HL-60/S4 treated with retinoic acid at 250 ng/mL for 4 days and 3 days (cell line): ENCODE results near the gene KRT10.
"Not testable (repeated sequence)": the region's sequence is repeated elsewhere in the genome, so short reads cannot be mapped to it uniquely, and the experiment has no call there.

Source experiments
- in situ Hi-C: fragments of 300-500 bp; cut with MboI; formaldehyde crosslinking; loops from 2 replicates; pipeline ENCODE4 v1.7.0; 2022; ENCODE audit warnings: low sequenced_read_pairs

KRT10 gene

DNA sequence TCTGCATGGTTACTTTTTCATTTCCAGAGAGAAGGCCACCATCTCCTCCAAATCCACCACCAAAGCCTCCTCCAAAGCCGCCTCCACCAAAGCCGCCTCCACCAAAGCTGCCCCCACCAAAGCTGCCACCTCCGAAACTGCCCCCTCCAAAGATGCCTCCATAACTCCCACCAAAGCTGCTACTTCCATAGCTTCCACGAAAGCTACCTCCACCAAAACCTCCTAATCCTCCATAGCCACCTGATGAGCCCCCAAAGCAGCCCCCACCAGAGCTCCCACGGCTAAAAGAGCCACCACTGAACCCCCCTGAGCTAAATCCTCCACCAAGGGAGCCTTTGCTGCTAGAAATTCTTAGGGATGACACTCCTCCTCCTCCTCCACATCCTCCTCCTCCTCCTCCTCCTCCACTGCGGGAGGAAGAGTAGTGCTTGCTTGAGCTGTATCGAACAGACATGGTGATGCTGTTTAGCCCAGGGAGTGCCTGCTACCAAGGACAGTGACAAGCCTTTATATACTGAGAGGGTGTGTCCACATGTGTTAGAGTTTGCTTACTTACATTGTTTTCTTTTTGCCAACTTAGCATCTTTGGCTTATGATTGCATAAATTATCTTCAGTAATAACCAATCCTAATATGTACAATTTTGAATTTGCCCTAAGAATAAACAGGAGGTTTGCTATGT is at the start of gene KRT10:
KRT10 (minus strand) TSS at position 483 of the 681 bp plus-strand sequence; CDS start at position 454, 29 bp downstream.
- in situ Hi-C loops: no loop called here

DNA sequence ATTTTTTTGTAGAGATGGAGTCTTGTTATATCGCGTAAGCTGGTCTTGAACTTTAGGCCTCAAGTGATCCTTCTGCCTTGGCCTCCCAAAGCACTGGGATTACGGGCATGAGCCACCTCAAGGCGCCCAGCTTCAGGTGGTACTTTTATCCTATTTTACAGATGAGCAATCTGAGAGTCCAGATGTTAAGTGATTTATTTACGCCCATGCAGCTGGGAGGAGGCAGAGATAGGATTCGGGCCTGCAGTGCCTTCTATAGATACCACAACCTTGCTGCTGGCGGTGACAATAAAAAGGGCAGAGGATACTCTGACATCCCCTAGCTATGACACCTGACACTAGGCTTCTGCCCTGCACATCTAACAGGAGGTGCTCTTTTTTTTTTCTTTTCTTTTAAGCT is 48.9 kb upstream of the KRT10 start:
- in situ Hi-C loops: no loop called here

GRCh38 chr17:40870136-40870535 is 47.7 kb upstream of the KRT10 start:
- in situ Hi-C loops: no loop called here

DNA sequence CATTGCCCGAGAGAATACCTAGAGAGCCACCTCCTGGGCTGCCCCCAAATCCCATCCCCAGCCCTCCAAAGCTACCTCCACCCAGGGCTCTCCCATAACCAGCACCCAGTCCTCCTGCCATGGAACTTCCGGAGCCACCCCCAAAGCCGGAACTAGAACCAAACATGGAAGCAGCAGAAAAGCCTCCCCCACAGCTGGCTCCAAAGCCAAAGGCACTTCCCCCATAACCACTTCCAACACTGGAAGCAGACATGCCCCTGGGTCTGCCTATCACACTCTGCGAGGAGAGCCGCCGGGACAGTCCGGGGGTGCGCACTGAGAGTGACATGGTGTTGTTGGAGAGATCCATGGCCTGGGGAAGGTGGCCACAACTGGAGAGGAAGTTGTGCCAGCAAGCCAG is 44.4 kb upstream of the KRT10 start, which contains the start of gene KRT12:
KRT12 (minus strand) TSS at position 386 of the 400 bp plus-strand sequence; CDS start at position 349, 37 bp downstream.
- in situ Hi-C loops: no loop called here

DNA sequence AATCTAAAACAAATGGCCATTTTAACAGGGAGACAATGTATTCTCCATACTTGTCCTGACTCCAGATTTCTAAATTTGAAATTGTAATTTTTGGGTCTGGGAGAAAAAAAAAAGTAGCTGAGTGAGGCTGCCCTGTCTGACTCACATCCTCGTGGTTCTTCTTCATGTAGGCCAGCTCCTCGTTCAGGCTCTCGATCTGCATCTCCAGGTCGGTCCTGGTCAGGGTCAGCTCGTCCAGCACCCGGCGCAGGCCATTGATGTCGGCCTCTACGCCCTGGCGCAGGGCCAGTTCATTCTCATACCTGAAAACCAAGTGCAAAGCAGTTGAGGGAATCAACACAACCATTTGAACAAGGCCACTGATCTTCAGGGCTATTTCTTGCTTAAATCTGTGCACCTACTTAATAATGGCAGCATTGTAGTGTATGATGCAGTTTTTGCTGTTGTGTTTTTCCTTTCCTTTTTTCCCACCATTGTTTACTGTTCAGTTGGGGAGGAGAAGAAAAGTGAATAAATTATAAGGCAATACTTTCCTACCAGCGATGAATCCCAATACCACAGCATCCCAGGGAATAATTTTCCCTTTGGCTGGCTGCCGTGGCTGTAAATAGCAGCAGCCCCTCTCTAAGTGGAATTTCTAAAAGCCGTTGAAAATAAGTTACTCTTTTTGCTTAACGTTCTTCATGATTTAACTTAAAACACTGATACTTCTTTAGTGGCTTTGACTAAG is 42.4 kb upstream of the KRT10 start:
- in situ Hi-C loops: no loop called here

GRCh38 chr17:40862985-40863733 is 40.7 kb upstream of the KRT10 start:
- in situ Hi-C loops: no loop called here

- in situ Hi-C loops: no loop called here
These were observed 37.1 kb upstream of the KRT10 start for GRCh38 chr17:40859536-40859935.

DNA sequence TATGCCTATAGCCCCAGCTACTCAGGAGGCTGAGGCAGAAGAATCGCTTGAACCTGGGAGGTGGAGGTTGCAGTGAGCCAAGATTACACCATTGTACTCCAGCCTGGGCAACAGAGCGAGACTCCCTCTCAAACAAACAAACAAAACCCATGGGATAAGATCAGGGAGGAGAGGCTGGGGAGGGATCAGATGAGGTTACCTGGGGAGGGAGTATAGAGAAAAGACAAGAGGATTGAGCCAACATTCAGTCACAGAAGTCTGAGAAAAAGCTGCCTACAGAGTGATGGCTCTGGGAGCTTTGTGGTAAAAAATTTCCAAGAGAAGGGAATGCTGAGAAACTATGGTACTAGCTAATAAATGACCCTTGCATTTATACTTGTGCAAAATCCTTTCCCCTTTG is 36.3 kb upstream of the KRT10 start:
- in situ Hi-C loops: not testable (repeated sequence)

- in situ Hi-C loops: no loop called here
These were observed 35.1 kb upstream of the KRT10 start for GRCh38 chr17:40857535-40857934.

GRCh38 chr17:40854175-40854814 is 31.9 kb upstream of the KRT10 start:
- in situ Hi-C loops: no loop called here

DNA sequence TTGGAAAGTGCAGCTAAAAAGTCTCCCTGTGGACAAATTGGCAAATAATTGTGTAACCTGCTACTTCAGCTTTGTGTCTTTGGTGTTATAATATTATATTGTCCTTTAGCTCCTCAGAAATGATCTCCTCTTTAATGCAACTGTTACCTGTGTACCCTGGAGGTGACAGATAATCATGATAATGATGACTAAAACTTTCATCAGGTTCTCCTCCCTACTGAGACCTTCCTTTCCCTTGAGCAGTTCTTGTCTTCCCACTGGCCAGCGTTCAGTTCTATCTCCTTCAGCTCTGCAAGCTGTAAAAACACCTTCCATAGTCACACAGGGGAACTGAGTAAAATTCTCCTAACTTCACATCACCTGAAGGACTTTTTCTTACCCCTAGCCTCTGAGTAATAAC is 29.9 kb upstream of the KRT10 start:
- in situ Hi-C loops: no loop called here

GRCh38 chr17:40850293-40850972 is 28.0 kb upstream of the KRT10 start:
- in situ Hi-C loops: no loop called here

DNA sequence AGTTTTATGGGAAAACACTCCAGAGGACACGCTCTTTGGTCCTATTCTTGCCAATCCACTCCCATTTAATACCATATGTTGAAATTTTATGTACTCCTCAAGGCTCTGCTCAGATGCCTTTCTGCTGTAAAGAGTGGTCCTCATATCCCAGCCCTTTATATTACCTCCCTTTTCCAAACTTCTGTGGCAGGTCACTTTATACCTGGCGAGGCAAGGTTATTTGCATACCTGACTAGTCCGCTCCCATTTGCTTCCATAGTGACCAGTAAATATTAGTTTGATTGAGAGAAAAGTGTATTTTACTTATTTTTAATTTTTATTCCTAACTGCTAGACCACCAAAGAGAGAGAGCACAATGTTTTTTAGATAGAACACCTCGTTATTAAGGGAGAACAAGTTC is 27.3 kb upstream of the KRT10 start:
- in situ Hi-C loops: no loop called here

DNA sequence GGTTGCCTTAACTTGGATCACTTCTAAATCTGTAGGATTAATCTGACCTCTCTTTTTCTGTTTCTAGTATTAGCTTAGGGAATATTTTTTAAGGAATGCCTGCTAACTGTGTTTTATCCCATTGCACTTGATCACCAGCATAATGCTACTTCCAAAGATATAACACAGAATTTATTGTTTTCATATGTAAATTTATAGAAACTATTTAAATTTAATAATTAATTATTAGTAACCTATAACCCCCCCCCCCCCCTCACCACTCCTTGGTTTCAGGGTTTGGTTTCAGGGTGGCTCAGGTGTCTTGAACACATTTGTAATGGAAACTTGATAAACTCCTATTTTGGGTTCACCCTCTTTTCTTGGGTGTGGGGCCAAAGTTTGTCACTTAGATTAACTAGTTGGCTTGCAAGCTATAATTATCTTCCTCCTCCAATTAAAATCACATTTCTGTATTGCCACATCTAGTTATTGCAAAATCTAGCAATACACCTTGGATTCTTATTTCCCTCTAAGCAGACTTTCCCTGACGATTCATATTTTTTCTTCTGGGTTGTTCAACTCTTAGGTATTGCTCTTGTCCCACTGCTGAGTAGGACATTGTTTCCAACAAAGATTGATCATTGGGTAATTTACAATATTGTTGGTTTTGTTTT is 26.3 kb upstream of the KRT10 start:
- in situ Hi-C loops: no loop called here

DNA sequence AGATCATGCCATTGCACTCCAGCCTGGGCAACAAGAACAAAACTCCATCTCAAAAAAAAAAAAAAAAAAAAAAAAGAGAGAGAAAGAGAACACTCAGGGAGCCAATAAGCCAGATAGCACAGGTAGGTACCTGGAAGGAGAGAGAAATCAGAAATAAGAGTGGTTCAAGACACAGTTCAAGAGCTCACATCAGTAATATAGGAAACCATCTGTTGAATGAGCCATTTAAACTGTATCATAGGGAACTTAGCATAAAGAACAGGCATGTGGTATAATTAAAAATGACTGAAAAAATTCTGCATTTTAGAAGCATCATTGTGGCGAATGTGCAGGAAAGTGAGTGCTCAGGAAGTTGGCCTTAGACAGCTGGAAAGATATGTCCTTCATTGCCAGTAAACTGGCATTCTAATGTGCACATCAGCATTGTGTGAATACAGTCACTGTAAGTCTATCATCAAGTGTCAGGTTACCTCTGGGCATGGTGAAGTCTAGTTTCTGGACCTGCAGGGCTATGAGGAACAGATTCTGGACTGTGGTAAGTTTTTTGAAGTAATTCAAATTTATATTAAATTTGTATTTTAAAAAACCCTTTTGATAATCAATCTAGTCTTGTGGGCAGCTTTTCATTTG is 24.2 kb upstream of the KRT10 start:
- in situ Hi-C loops: no loop called here

- in situ Hi-C loops: no loop called here
These were observed 22.3 kb upstream of the KRT10 start for GRCh38 chr17:40844671-40845107.

DNA sequence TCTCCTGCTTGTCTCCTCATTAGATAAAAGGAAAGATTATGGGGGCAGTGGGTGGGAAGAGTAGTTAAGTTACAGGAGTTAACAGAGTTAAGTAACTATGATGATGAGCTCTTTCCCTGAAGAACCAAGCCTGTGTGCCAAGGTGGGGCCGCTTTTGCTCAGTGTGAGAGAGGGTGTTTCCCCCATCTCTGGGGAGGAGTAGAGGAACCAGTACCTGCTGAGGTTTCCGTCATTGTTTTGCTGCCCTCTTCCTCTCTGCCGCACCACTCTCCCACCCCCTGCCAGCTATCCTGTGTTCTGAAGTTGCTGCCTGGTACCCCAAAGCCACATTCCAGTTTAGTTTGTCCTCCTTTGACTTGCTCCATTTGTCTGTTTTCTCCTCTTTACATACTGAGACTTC is 20.8 kb upstream of the KRT10 start:
- in situ Hi-C loops: no loop called here

GRCh38 chr17:40841246-40841645 is 18.8 kb upstream of the KRT10 start:
- in situ Hi-C loops: no loop called here

DNA sequence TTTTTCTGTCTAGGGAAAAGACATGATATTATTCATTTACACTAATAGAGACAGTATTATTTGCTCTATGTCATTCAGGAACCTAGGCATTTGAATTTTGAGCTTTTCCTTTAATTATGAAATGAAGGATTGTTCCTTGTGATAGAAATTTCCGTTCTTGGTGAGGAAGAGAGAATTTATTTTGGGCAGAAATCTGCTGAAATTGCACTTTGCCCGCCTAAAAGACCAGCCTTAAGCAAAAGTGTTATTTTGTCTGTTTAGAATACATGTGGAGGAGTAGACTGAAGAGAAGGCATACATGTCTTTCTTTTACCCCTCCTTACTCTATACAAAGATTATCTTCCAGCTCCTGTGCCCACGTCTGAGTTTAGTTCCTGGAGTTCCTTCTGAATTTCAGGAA is 16.8 kb upstream of the KRT10 start:
- in situ Hi-C loops: no loop called here

- in situ Hi-C loops: no loop called here
These were observed 13.6 kb upstream of the KRT10 start for GRCh38 chr17:40836020-40836419.
